ENCODE results near the gene CEMIP2.
"Not testable (repeated sequence)": the region's sequence is repeated elsewhere in the genome, so short reads cannot be mapped to it uniquely, and the experiment has no call there.

The CEMIP2 gene

DNA sequence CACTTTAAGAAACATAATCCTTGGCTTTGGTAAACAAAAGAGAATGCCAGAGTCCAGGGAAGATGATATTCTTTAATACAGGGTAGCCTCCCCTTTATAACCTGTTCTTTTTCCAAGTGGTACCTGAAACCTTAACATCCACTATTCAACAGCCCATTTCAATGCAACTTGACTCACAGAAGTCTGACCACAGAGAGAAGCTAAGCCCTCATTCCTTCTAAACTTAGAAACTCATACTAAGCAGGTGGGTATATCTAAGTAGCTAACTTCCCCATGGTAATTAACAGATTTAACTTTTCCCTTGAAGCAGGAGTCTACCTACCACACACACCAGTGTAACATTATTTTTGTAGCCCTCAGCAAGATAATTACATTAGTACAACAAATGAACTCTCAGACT is 91.9 kb downstream of the CEMIP2 start:
- no peak for DNase-seq

GRCh38 chr9:71675857-71676165 is 92.5 kb downstream of the CEMIP2 start:
- no peak for DNase-seq

DNA sequence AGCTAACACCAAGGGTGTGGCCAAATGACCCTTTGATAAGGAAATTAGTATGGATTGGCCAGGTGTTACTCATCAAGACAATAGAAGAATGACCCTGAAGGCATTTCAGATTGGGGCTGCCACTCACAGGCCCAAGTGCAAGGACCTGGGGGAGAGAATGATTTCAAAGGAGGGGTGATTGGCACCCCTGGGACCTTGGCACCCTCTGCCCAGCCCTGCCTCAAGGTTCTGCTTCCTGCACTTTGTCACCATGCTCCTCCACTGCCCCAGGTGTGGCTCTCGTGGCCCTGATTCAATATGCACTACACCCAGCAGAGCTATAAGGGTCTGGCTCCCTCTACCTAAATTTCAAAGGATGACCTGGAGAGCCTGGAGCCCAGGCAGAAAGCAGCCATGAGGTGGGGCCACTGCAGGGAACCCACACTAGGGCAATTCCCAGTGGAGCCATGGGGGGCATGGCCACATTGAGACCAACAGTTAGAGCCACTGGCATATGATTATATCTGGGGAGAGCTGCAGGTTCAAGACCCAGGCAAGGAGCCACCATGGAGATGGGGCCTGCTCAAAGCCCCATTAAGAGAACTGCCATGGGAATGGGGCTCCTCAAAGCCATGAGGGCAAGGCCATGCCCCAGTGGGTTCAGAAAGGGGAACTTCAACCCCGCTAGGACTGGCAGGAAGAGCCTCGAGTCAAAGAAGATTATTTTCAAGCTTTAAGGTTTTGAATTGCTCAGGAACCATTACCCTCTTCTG is 93.0 kb downstream of the CEMIP2 start:
- no peak for DNase-seq

DNA sequence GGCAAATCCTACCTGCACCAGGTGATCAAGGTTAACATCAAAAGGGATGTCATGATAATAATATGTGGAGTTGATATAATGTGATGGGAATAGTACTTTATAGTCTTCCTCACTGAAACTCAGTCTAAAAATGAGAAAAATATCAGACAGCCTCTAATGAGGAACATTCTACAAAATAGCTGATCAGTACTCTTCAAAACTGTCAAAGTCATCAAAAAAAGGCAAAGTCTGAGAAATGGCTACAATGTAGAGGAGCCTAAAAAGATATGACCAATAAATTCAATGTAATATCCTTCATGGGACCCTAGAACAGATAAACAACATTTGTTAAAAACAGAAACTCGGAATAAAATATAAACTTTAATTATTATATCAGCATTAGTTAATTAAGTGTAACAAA is 95.7 kb downstream of the CEMIP2 start:
- no peak for DNase-seq

- DNase-seq = no peak
These were observed 97.0 kb downstream of the CEMIP2 start for GRCh38 chr9:71671289-71671688.

DNA sequence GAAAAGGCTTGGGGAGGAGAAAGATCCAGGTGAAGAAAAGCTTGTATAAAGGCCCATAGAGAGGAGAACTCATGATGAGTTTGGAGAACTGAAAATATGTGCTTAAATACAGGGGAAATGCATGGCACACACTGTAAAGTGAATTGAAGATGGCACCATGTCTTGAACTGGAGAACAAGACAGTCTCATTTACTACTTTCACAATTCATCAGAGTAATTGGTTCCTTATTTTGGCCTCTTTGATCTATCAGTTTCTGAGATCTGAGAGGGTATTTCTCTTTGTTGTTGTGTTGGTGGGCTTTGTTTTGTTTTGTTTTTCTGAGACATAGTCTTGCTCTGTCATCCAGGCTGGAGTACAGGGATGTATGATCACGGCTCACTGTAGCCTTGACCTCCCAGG is 98.2 kb downstream of the CEMIP2 start:
- DNase-seq = no peak

DNA sequence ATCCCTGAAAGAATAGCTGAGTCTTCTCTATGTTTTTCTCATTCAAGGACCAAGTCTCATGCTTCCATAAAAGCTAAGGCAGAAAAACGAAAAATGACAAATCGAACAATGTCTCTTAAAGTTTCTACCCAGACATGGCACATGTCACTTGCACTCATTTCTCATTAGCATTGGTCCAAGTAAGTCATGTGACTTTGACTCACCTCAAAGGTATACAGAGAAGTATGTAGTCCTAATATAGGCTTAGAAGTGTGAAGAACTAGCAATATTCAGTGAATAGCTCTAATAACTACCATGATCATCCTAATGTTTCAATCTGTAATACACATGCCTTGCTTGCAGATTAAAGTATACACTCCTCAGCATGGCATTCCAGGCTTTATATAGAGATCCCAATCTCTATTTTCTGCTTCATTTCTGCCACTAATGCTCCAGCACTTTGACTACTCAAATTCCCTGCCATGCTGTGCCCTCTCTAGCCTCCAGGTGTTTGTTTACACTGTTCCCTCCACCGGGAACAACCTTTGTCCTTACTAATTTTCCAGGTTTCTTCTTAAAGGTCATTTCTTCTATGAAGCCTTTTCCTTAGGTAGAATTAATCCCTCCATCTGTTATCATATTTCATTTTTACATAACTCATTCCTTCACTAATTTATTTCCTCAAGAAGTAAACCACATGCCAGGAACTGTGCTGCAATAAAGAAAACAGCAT is 98.9 kb downstream of the CEMIP2 start:
- DNase-seq = no peak

GRCh38 chr9:71668717-71669116 is 99.6 kb downstream of the CEMIP2 start:
- DNase-seq = no peak

DNA sequence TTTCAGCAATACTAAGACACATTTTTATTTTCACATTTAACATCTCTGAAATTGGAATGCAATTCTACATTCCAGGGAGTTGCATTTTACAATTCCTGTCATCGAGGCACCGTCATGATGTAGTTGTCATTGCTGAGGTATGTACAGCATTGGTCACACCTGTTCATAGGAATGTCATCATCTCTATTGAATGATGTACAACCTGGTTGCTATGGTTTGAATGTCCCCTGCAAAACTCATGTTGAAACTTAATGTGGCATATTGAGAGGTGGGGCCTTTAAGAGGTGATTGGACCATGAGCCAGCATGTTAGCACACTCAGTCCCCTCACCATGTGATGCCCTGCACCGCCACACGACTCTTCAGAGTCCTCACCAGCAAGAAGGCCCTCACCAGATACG is 103.1 kb downstream of the CEMIP2 start:
- no peak for DNase-seq

- DNase-seq = no peak
These were observed 103.7 kb downstream of the CEMIP2 start for GRCh38 chr9:71664566-71664965.

- DNase-seq = no peak
These were observed 104.3 kb downstream of the CEMIP2 start for GRCh38 chr9:71663931-71664459.

- DNase-seq = no peak
These were observed 105.1 kb downstream of the CEMIP2 start for GRCh38 chr9:71663216-71663615.

GRCh38 chr9:71662082-71662481 is 106.2 kb downstream of the CEMIP2 start:
- DNase-seq = no peak

DNA sequence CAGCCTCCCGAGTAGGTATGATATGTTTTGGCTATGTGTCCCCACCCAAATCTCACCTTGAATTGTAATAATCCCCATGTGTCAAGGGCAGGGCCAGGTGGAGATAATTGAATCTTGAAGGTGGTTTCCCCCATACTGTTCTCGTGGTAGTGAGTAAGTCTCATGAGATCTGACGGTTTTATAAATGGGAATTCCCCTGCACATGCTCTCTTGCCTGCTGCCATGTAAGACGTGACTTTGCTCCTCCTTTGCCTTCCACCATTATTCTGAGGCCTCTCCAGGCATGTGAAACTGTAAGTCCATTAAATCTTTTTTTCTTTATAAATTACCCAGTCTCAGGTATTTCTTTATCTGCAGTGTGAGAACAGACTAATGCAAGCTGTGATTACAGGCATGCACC is 111.0 kb downstream of the CEMIP2 start:
- not testable (repeated sequence) for DNase-seq

DNA sequence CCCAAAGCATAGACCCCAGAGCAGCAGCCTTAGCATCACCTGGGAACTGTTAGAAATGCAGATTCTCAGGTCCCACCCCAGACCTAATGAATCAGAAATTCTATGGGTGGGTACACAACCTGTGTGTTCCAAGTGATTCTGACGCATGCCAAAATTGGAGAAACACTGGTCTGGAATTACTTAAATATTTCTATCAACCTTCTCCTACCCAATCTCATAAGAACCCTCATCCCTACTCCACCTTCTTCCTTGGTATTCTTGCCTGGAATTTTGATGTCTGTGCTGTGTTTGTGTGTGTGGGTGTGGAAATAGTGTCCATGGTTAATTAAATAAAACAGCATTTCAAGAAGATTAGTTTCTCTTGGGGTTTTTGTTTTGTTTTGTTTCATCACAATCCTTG is 111.8 kb downstream of the CEMIP2 start:
- DNase-seq = no peak

DNA sequence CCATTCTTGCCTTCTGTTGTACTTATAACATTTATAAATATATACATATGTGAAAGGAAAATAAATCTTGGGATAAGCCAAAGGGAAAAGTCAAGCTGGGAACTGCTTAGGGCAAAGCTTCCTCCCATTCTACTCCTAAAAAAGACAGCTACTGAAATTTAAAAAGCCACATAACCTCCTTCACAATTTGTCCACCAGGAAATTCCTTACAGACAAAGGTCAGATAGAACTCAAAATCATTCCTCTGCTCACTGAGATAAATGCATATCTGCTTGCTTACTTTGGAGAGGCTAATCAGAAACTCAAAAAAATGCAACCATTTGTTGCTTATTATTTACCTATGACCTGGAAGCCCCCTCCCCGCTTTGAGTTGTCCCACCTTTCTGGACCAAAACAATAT is 112.5 kb downstream of the CEMIP2 start:
- DNase-seq = no peak

DNA sequence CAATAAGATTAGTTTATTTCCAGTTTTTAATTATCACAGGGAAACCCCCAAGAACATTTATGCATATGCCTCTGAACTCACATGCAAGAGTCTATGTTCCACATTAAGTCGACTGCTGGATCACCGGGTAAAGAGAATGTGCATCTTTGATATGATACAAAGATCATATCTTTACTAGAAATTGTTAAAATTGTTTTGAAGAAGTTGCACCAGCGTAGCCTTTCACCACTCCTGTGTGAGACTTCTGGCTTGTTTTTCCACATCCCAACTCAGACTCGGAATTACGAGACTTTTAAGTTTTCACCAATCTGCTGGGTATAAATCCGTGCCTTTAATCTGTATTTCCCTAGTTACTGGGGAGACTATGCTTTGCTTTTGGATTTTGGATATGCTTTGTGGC is 113.2 kb downstream of the CEMIP2 start:
- DNase-seq = no peak

GRCh38 chr9:71652480-71652879 is 115.8 kb downstream of the CEMIP2 start:
- no peak for DNase-seq

- no peak for DNase-seq
These were observed 119.9 kb downstream of the CEMIP2 start for GRCh38 chr9:71648453-71648852.

- peak; percentile 77 to 90 for DNase-seq
These were observed 121.2 kb downstream of the CEMIP2 start for GRCh38 chr9:71647094-71647591.

GRCh38 chr9:71646131-71646530 is 122.2 kb downstream of the CEMIP2 start:
- DNase-seq = no peak

GRCh38 chr9:71644819-71645362 is 123.4 kb downstream of the CEMIP2 start:
- no peak for DNase-seq

GRCh38 chr9:71643330-71643729 is 125.0 kb downstream of the CEMIP2 start:
- DNase-seq = no peak

- DNase-seq = no peak
These were observed 126.3 kb downstream of the CEMIP2 start for GRCh38 chr9:71642056-71642455.
